HepG2 (cell line): ENCODE measurements around the gene SLBP. TPM values are rescaled to one million over a fixed set of nuclear protein-coding genes. Genes with fewer than 3 reads are reported as not detected.

Experiments used
- CAMTA2 ChIP-seq: sonication (generic); formaldehyde crosslinking; IDR thresholded peaks from 2 replicates; pipeline ENCODE4 v1.4.0; 2020; ENCODE audit warnings: mild to moderate bottlenecking, missing genetic modification reagents, borderline replicate concordance
- CCDC6 ChIP-seq: sonication (generic); formaldehyde crosslinking; IDR thresholded peaks from 2 replicates; pipeline ENCODE4 v1.8.1; 2022; ENCODE audit warnings: mild to moderate bottlenecking, missing genetic modification reagents, moderate library complexity
- CEBPG ChIP-seq: IDR thresholded peaks from 2 replicates; pipeline ENCODE4 v1.6.1; 2016
- EP300 ChIP-seq, 3 experiments: sonication (generic) in 1 of 3; formaldehyde crosslinking in 1 of 3; IDR thresholded peaks; 2 replicates each; pipeline versions ENCODE4 v1.5.1 to v1.6.1; 2011 to 2020; ENCODE audit warnings: low read depth in 2 of 3, low read length in 2 of 3, borderline replicate concordance in 1 of 3, improper control_type of control experiment in 1 of 3, mild to moderate bottlenecking in 1 of 3, missing genetic modification reagents in 1 of 3, moderate library complexity in 1 of 3
- MTF1 ChIP-seq: sonication (generic); formaldehyde crosslinking; IDR thresholded peaks from 2 replicates; pipeline ENCODE4 v1.5.0; 2020; ENCODE audit warnings: missing genetic modification reagents
- PRMT3 ChIP-seq: sonication (generic); formaldehyde crosslinking; IDR thresholded peaks from 2 replicates; pipeline ENCODE4 v1.8.1; 2022; ENCODE audit warnings: low read depth, mild to moderate bottlenecking, moderate library complexity, missing genetic modification reagents, borderline replicate concordance
- SCMH1 ChIP-seq: sonication (generic); formaldehyde crosslinking; IDR thresholded peaks from 2 replicates; pipeline ENCODE4 v1.9.0; 2021; ENCODE audit warnings: missing genetic modification reagents, mild to moderate bottlenecking, borderline replicate concordance
- TEAD3 ChIP-seq: optimal IDR thresholded peaks from 2 replicates; pipeline ENCODE3; 2016; ENCODE audit warnings: borderline replicate concordance
- TFDP1 ChIP-seq: IDR thresholded peaks from 2 replicates; pipeline ENCODE4 v1.6.1; 2016; ENCODE audit warnings: missing compliant biosample characterization, missing genetic modification reagents, borderline replicate concordance
- XRCC5 ChIP-seq: fragments of 200-400 bp; formaldehyde crosslinking; optimal IDR thresholded peaks from 2 replicates; pipeline ENCODE3; 2017; ENCODE audit warnings: mild to moderate bottlenecking, low read length
- ZBTB7B ChIP-seq: sonication (generic); formaldehyde crosslinking; IDR thresholded peaks from 2 replicates; pipeline ENCODE4 v1.4.0; 2020; ENCODE audit warnings: missing genetic modification reagents
- ZNF282 ChIP-seq: fragments of 450-650 bp; IDR thresholded peaks from 2 replicates; pipeline ENCODE4 v1.6.1; 2018; ENCODE audit not compliant: partially characterized antibody
- ZNF496 ChIP-seq: sonication (generic); formaldehyde crosslinking; IDR thresholded peaks from 2 replicates; pipeline ENCODE4 v1.8.1; 2023; ENCODE audit warnings: mild to moderate bottlenecking, moderate library complexity, missing genetic modification reagents; ENCODE audit not compliant: insufficient replicate concordance
- ZNF574 ChIP-seq: sonication (generic); formaldehyde crosslinking; IDR thresholded peaks from 2 replicates; pipeline ENCODE4 v1.4.0; 2020; ENCODE audit warnings: missing genetic modification reagents
- ZNF629 ChIP-seq: sonication (generic); formaldehyde crosslinking; conservative IDR thresholded peaks from 2 replicates; pipeline ENCODE4 v1.5.0; 2020; ENCODE audit warnings: missing genetic modification reagents
- polyA plus RNA-seq, 8 experiments: library from polyadenylated mRNA; depleted of rRNA in 3 of 8; stranded (reverse) in 7 of 8; unstranded in 1 of 8; fragments of >200 nt; fragmentation: Illumina TruSeq in 4 of 8; extraction: Trizol in 4 of 8; gene quantifications; 2 replicates each; pipeline versions ENCODE4 v1.2.1 to v1.2.3, GENCODE V29; 2011 to 2016; ENCODE audit warnings: low read depth in 4 of 8, missing spikeins in 1 of 8, mixed read lengths in 1 of 8; ENCODE audit not compliant: insufficient read depth in 1 of 8
- total RNA-seq, 5 experiments: library from RNA; depleted of rRNA; stranded (reverse); fragments of >200 nt; fragmentation: Illumina TruSeq; extraction: Trizol; gene quantifications; 2 replicates each; pipeline ENCODE4 v1.2.3, GENCODE V29; 2016; ENCODE audit warnings: low read depth in 1 of 5
- TF ChIP-seq, protein P1 (sequence below): sonication (generic); formaldehyde crosslinking; IDR thresholded peaks from 2 replicates; pipeline ENCODE4 v1.4.0; 2020; ENCODE audit warnings: mild to moderate bottlenecking, missing genetic modification reagents
- TF ChIP-seq, protein P2 (sequence below): sonication (generic); formaldehyde crosslinking; IDR thresholded peaks from 2 replicates; pipeline ENCODE4 v1.8.1; 2023; ENCODE audit warnings: mild to moderate bottlenecking, inconsistent platforms, moderate library complexity, missing genetic modification reagents, borderline replicate concordance
- TF ChIP-seq, protein P3 (sequence below): sonication (generic); formaldehyde crosslinking; IDR thresholded peaks from 2 replicates; pipeline ENCODE4 v1.5.0; 2020; ENCODE audit warnings: missing genetic modification reagents, mild to moderate bottlenecking, borderline replicate concordance
- TF ChIP-seq, protein P4 (sequence below): IDR thresholded peaks from 2 replicates; pipeline ENCODE4 v1.6.1; 2016; ENCODE audit warnings: low read depth, borderline replicate concordance

Gene SLBP
- total and polyA plus RNA-seq, 2 of the 13 experiments (the other 11 are each of a cell fraction or from before 2014, with no cell fraction given), result 43.9 to 104 TPM

- TF ChIP-seq TFDP1 (CRISPR knock-in tag) (0 out of 2 replicates have a peak, but pooled peaks have one; percentile 23), ZNF574 (CRISPR knock-in tag) (peak; percentile 77), PRMT3 (CRISPR knock-in tag) (no peak), XRCC5 (peak; percentile 69), CAMTA2 (0 out of 2 replicates have a peak, but pooled peaks have one; percentile 29), TEAD3 (CRISPR knock-in tag) (peak; percentile 25), ZBTB7B (CRISPR knock-in tag) (no peak), MTF1 (CRISPR knock-in tag) (no peak), SCMH1 (no peak), CEBPG (CRISPR knock-in tag) (peak; percentile 83), EP300 (IDR thresholded peaks at IDR 0.05; ENCODE audit: low read depth in 2 of 2, low read length in 2 of 2) (no peak), EP300 (CRISPR knock-in tag; IDR thresholded peaks at IDR 0.05; ENCODE audit: borderline replicate concordance) (no peak), CCDC6 (no peak), ZNF282 (no peak), ZNF629 (no peak), ZNF496 (CRISPR knock-in tag) (no peak)
- TF ChIP-seq, protein P1, sequence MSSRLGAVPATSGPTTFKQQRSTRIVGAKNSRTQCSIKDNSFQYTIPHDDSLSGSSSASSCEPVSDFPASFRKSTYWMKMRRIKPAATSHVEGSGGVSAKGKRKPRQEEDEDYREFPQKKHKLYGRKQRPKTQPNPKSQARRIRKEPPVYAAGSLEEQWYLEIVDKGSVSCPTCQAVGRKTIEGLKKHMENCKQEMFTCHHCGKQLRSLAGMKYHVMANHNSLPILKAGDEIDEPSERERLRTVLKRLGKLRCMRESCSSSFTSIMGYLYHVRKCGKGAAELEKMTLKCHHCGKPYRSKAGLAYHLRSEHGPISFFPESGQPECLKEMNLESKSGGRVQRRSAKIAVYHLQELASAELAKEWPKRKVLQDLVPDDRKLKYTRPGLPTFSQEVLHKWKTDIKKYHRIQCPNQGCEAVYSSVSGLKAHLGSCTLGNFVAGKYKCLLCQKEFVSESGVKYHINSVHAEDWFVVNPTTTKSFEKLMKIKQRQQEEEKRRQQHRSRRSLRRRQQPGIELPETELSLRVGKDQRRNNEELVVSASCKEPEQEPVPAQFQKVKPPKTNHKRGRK (CRISPR knock-in tag), result no peak
- TF ChIP-seq, protein P2, sequence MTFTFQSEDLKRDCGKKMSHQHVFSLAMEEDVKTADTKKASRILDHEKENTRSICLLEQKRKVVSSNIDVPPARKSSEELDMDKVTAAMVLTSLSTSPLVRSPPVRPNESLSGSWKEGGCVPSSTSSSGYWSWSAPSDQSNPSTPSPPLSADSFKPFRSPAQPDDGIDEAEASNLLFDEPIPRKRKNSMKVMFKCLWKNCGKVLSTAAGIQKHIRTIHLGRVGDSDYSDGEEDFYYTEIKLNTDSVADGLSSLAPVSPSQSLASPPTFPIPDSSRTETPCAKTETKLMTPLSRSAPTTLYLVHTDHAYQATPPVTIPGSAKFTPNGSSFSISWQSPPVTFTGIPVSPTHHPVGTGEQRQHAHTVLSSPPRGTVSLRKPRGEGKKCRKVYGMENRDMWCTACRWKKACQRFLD (CRISPR knock-in tag), result no peak
- TF ChIP-seq, protein P3, sequence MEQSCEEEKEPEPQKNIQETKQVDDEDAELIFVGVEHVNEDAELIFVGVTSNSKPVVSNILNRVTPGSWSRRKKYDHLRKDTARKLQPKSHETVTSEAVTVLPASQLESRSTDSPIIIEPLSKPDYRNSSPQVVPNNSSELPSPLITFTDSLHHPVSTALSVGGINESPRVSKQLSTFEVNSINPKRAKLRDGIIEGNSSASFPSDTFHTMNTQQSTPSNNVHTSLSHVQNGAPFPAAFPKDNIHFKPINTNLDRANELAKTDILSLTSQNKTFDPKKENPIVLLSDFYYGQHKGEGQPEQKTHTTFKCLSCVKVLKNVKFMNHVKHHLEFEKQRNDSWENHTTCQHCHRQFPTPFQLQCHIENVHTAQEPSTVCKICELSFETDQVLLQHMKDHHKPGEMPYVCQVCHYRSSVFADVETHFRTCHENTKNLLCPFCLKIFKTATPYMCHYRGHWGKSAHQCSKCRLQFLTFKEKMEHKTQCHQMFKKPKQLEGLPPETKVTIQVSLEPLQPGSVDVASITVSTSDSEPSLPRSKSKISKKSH (CRISPR knock-in tag), result no peak
- TF ChIP-seq, protein P4, sequence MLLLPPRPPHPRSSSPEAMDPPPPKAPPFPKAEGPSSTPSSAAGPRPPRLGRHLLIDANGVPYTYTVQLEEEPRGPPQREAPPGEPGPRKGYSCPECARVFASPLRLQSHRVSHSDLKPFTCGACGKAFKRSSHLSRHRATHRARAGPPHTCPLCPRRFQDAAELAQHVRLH, result peak; percentile 57; the same call in 1 of the 2 replicates
These were observed 18.8 kb downstream of the SLBP start (continued) for GRCh38 chr4:1693131-1693896.
